Cerebellar cortex (tissue), 1 donor: ENCODE measurements around the gene TMEM86B.

Source experiments
- DNase-seq: peaks from one replicate; pipeline ENCODE4 v3.0.0-alpha.2; 2015; ENCODE audit warnings: low spot score

The TMEM86B gene

GRCh38 chr19:55228403-55229031 is at the start of gene TMEM86B:
Gene TMEM86B, minus strand, starts transcription at chr19:55228763. Its CDS starts 22 bp downstream, at chr19:55228741.
- DNase-seq: no peak

DNA sequence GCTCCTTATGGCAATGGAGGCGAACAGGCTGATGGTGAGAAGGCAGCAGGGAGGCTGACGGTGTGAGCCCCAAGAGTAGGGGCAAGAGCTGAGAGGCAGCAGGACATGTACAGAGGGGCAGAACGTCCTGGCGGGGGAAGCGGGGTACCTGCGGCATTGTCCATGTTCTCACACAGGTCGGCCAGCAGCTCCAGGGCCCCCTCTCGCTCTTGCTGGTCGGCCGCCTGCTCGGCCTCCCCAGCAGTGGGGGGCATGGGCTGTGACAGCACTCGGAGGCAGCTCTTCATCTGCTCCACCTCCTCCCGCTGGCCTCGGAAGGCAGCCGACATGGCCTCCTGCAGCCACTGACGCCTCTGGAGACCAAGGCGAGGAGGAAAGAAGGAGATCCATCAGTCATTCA is 48.9 kb upstream of the TMEM86B start:
- no peak for DNase-seq

DNA sequence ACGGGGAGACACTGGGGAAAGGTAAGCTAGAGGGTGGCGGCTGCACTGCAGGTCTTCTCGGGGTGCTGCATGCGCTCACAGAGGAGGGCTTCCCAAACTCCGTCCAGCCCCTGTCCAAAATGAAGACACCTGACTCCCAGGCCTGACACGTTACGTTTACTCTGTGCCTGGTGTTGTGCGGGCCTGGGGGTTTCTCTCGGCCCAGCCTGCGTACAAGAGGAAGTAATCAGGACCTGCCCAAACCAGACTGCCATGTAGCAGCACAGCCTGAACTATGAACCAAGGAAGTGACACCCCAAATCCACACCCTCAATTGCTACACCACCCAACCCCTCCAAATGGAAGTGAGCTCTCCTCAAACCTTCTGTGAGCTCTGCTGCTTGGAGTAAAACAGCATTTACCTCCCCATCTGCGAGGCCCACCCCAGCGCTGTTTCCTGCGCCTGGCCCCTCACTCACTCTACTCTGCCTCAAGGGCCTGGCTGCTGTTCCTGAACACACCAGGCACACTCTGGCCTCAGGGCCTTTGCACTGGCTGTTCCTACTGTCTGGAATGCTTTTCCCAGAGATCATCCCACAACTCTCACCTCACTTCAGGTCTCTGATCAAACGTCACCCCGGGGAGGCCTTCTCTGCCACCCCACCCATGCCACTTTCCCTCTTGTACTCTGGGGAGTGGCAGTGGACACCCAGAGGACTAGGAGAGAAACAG is 48.3 kb upstream of the TMEM86B start:
- DNase-seq: no peak

- no peak for DNase-seq
These were observed 47.5 kb upstream of the TMEM86B start for GRCh38 chr19:55275851-55276719.

DNA sequence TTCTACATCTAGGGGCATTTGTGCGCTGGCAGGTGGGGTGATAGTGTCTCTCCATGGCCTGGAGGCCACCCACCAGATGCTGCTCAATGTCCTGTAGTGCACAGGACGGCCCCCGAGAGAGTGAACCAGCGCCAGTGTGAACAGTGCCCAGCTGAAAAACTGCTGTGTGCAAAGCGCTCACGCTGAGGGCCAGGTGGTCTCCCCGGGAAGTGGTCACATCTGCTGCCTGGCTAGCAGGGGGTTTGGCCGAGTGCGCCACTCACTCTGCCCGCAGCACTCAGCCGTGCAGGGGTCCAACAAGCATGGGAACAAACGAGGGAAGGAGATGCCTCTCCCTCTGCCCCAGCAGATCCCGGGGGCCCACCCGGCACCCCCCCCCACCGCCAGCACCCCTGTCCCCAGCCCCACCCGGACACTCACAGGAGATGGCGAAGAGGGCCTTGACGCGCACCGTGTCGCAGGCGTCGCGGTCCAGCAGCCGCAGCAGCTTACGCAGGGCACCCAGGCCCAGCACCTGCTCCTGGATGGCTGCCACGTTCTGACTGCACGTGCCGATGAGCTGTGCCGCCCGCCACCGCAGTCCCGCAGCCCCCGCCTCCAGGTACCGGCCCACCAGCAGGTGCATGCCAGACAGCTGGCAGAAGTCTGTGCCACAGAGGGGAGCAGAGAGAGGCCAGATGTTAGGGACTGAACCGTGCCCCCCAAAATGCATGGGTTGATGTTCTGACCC is 45.6 kb upstream of the TMEM86B start:
- DNase-seq: no peak

DNA sequence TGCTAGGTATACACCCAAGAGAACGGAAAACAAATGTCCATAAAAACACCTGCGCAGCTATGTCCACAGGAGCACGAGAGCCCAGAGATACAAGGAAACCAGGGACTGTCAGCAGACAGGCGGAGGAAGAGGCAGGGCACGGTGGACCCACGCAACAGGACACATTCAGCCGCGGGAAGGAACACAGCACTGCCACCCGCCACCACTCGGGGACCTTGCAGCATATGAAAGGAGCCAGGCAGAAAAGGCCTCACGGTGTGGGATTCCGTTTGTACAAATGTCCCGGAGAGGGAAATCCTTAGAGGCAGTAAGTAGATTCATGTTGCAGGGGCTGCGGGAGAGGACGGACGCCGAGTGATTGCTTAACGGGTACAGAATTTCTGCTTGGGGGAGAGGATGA is 43.6 kb upstream of the TMEM86B start:
- no peak for DNase-seq

DNA sequence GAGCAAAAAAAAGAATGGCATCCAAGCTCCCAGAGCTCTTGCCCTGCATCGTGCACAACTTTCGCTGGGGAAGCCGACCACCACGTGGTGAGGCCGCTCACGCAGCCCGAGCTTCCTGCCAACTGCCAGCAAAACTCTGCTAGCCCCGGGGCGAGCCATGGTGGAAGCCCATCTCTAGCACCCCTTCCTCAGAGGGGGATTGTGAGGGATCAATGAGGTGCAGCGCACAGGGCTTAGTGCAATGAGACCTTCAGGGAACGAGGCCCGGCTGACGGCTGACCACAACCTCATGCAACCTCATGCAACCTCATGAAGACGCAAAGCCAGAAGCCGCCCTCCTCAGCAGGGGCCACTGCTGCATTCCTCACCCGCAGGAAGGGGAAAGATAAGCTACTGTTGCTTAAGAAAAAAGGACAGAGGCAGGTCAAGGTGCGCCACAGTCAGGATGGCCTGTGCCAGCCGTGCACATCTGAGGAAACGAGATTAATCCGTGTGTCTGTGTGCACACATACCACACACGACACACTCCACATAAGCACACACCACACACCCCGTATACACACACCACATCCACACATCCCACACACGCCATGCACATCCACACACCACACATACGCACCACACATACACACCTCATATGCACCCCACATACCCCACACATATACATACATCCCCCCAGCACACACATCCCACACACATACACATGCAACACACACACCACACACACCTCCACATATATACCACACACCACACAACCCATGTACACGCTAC is 41.8 kb upstream of the TMEM86B start:
- DNase-seq: no peak

GRCh38 chr19:55269299-55269698 is 40.7 kb upstream of the TMEM86B start:
- DNase-seq: no peak

DNA sequence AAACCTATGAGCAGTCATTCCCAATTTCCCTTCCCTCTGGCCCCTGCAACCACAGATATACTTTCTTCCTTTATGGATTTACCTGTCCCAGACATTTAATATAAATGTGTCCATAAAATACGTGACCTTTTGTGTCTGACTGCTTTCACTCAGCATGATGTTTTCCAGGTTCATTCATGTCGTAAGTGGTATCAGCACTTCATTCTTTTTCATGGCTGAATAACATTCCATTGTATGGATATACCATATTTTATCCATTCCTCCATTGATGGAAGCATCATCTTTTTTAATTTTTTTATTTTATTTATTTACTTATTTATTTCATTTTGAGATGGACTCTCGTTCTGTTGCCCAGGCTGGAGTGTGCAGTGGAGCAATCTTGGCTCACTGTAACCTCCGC is 38.3 kb upstream of the TMEM86B start:
- no peak for DNase-seq

GRCh38 chr19:55266404-55266803 is 37.8 kb upstream of the TMEM86B start:
- DNase-seq: no peak

GRCh38 chr19:55265723-55266386 is 37.3 kb upstream of the TMEM86B start:
- no peak for DNase-seq

DNA sequence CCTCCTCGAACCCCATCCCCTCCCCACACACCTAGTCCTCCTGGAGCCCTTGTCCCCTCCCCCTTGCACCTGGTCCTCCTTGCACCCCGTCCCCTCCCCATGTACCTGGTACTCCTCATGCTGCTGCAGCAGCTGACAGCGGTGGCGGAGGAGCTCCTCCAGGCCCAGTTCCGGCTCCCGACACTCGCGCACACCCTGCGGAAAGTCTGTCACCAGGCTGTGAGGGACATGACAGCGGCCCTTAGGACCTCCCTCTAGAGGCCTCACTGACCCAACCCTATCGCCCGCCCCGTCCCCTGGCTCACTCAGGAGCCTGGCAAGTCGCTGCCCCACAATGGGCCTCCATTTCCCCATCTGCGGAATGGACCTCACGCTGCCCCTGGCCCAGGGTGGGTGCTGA is 36.6 kb upstream of the TMEM86B start:
- DNase-seq: no peak

DNA sequence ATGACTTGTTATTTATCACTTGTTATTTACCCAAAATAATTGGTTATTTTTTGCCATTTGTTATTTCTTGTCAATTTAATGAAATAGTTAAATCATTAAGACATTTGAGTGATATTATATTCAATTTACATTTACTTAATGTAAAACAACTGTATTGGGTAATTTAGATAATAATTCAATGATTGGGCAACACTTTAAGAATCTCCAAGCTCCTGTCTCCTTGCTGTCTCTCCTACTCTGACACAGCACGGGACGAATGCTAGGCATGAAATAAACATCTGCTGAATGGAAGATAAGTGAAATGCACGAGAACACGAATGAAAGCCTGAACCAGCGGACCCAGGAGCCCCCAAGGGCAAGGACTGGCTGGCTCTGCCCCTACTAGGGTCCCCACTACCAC is 36.0 kb upstream of the TMEM86B start:
- no peak for DNase-seq

DNA sequence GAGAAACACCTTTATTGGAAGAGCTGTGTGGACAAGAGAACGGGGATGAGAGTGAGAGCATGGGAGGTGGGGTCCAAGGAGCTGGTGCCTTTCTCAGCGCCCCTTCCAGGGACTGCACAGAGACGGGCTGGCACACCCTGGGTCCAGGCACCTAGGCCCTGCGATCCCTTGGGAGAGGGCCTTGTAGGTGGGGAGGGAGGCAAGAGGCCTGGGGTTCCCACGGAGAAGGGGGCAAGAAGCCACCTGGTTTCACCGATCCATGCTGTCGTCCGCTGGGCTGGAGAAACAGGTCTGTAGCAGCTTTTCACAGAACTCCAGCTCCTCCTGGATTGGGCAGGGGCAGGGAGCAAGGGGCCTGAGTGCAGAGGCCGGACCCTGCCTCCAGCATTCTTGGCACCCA is 33.8 kb upstream of the TMEM86B start:
- DNase-seq: no peak

DNA sequence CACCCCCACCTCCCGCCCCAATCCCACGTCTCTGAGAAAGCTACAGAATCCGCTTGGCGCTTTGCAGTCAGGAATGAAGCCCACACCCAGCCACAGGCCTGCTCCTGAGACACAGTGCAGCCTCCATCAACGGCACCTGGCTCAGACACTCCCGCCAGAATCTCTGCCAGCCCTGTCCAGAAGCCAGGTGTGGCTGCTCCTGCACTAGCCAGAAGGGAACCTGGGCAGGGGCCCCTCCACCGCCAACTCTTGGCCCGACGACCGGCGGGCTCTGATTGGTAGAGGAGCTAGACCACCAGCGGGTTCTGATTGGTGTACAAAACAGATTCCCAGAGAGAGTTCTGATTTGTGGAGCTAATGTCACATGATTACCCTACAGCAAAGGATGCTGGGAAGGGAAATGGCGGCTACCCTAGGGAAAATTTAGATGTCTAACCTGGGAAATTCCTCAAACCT is 33.1 kb upstream of the TMEM86B start:
- no peak for DNase-seq

DNA sequence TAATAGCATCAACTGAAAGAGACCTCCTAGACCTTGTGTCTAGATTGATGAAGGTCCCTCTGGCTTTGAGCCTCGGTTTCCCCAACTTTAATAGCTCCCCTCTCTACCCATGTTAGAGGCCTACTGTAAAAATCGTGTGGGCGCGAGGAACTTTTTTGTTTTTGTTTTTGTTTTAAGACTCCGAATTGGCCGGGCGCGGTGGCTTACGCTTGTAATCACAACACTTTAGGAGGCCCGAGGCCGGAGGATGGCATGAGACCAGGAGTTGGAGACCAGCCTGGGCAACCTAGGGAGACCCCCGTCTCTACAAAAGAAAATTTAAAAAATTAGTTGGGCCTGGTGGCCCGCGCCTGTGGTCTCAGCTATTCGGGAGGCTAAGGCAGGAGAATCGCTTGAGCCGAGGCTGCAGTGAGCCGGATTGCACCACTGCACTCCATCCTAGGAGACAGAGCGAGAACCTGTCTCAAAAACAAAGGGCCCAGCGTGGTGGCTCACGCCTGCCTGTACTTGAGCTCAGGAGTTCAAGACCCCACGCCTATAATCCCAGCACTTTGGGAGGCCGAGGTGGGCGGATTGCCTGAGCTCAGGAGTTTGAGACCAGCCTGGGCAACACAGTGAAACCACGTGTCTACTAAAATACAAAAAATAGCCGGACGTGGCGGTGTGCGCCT is 31.1 kb upstream of the TMEM86B start:
- no peak for DNase-seq

DNA sequence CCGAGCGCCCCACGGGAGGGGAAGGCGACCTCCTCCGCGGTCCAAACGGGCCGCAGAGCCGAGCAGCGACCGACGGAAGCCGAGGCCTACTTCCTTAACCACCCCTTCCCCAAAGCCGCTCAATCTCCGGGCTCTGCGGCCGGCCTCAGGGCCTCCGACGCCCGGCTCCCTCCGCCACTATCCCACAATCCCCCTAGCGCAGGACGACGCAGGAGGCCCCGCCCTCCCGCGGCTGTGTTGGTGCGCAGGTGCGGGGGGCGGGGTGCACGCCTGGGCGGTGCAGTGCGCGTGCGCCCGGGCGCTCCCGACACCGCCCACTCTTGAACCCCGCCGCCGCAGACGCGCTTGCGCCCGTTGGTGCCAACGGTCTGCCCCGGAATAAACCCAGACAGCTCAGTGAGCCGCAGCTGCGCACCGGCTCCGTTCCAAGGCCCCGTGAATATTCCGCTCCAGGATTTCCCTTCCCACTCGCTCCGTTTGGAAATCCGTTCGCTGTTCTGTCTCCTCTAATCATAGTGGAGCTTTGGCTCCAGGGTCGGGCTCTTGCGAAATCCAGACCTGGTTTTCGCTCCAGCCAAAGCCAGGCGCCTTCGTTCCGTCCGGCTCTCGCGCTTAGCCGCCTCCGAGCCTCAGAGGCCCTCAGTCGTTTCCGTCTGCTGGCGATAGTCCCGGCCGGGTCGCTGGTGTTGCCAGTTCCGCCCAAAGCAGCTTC is 30.4 kb upstream of the TMEM86B start, which contains the start of gene PPP6R1:
PPP6R1 (minus strand) TSS at position 190 of the 712 bp plus-strand sequence. CDS start 11,914 bp downstream, outside the sequence.
- DNase-seq: peak; percentile 99

DNA sequence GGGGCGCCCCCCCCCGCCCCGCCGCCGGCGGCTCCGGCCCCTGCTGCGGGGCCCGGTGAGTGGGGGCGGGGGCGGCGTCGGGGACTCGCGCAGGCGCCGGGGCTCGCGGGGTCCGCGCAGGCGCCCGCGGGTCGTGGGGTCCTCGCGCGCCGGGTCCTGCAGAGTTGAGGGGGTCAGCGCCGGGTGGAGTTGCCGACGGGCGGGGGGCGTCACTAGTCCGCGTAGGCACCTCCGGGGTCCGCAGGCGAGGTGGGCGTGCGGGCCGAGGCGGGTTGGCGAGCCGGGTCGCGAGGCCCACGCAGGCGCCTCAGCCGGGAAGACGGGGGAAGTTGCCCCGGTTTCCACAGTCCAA is 29.9 kb upstream of the TMEM86B start:
- DNase-seq: no peak
